HG03520 (cell line): Measurements from ENCODE around the gene MORC2.

Experiments used
- ATAC-seq: cut with Tn5 transposase; IDR thresholded peaks from one replicate; pipeline ENCODE4 v1.9.1; 2021; ENCODE audit warnings: mild to moderate bottlenecking, moderate library complexity; ENCODE audit not compliant: unreplicated experiment

Gene MORC2

GRCh38 chr22:30889996-30890480 is 78.5 kb downstream of the MORC2 start:
- ATAC-seq: no peak

- ATAC-seq: no peak
Measured at GRCh38 chr22:30889268-30889995, 79.1 kb downstream of the MORC2 start.

- no peak for ATAC-seq
Measured at GRCh38 chr22:30887861-30888260, 80.7 kb downstream of the MORC2 start.

GRCh38 chr22:30887453-30887852 is 81.1 kb downstream of the MORC2 start:
- no peak for ATAC-seq

GRCh38 chr22:30885591-30885990 is 83.0 kb downstream of the MORC2 start:
- no peak for ATAC-seq

GRCh38 chr22:30885001-30885366 is 83.6 kb downstream of the MORC2 start:
- ATAC-seq: no peak

GRCh38 chr22:30884211-30885000 is 84.2 kb downstream of the MORC2 start:
- no peak for ATAC-seq

GRCh38 chr22:30883586-30884145 is 84.9 kb downstream of the MORC2 start:
- no peak for ATAC-seq

- no peak for ATAC-seq
Measured at GRCh38 chr22:30882974-30883533, 85.5 kb downstream of the MORC2 start.

- no peak for ATAC-seq
Measured at GRCh38 chr22:30882184-30882717, 86.3 kb downstream of the MORC2 start.

GRCh38 chr22:30881361-30882183 is 87.0 kb downstream of the MORC2 start:
- no peak for ATAC-seq

- no peak for ATAC-seq
Measured at GRCh38 chr22:30880847-30881246, 87.7 kb downstream of the MORC2 start.

- no peak for ATAC-seq
Measured at GRCh38 chr22:30880181-30880601, 88.4 kb downstream of the MORC2 start.

GRCh38 chr22:30879415-30879797 is 89.2 kb downstream of the MORC2 start:
- ATAC-seq: no peak

GRCh38 chr22:30878516-30879414 is 89.8 kb downstream of the MORC2 start:
- ATAC-seq: no peak

- ATAC-seq: no peak
Measured at GRCh38 chr22:30877662-30878515, 90.7 kb downstream of the MORC2 start.

- ATAC-seq: no peak
Measured at GRCh38 chr22:30876915-30877553, 91.5 kb downstream of the MORC2 start.

- no peak for ATAC-seq
Measured at GRCh38 chr22:30876221-30876751, 92.3 kb downstream of the MORC2 start.
